IMR-90 (cell line): ENCODE results near the gene UNC13B. TPM values are rescaled to one million over a fixed set of nuclear protein-coding genes. Genes with fewer than 3 reads are reported as not detected.

ENCODE experiments used
- ATAC-seq: fragments of 200-7000 bp; cut with Tn5 transposase; 2 replicates; pipeline ENCODE4 v1.9.1; 2020; ENCODE audit warnings: low read depth, mild to moderate bottlenecking, moderate library complexity
- BruUV-seq: library from RNA; stranded (reverse); fragments of 400-500 nt; replicated peaks from 2 replicates; lab custom pipeline; 2021; lab: Mats Ljungman, UMichigan
- CTCF ChIA-PET: fragments of 300-600 bp; formaldehyde crosslinking; extraction: SDS; loops from one replicate; lab custom pipeline; 2021; ENCODE audit warnings: antibody characterized with exemption; lab: Yijun Ruan, JAX
- POLR2A ChIA-PET: fragments of 300-600 bp; sonication (Branson Sonifier 250); formaldehyde crosslinking; loops from one replicate; lab custom pipeline; 2022; ENCODE audit warnings: antibody characterized with exemption; ENCODE audit not compliant: unreplicated experiment; lab: Charles Lee
- DNase-seq: peaks from one replicate; pipeline ENCODE4 v3.0.0; 2013
- H2AFZ ChIP-seq: replicated peaks from 2 replicates; pipeline ENCODE3; 2013; ENCODE audit warnings: low read length, mild to moderate bottlenecking; ENCODE audit not compliant: poor library complexity
- H2AK5ac ChIP-seq: 2 replicates; pipeline ENCODE4 v1.6.1; 2013; ENCODE audit warnings: low read depth, low read length, inconsistent platforms
- H2AK9ac ChIP-seq: replicated peaks from 2 replicates; pipeline ENCODE3; 2013; ENCODE audit warnings: mild to moderate bottlenecking, low read depth, low read length, moderate library complexity; ENCODE audit not compliant: poor library complexity
- H2BK120ac ChIP-seq: 2 replicates; pipeline ENCODE4 v1.6.1; 2013; ENCODE audit warnings: low read depth, low read length, inconsistent platforms
- H2BK15ac ChIP-seq: 3 replicates; pipeline ENCODE4 v1.6.1; 2013; ENCODE audit warnings: low read depth, low read length, inconsistent platforms
- H2BK20ac ChIP-seq: 2 replicates; pipeline ENCODE4 v1.6.1; 2013; ENCODE audit warnings: low read depth, mild to moderate bottlenecking, inconsistent platforms, low read length, moderate library complexity
- H2BK5ac ChIP-seq: 2 replicates; pipeline ENCODE4 v1.6.1; 2013; ENCODE audit warnings: mild to moderate bottlenecking, low read depth, low read length, inconsistent platforms; ENCODE audit not compliant: poor library complexity, severe bottlenecking
- H3K14ac ChIP-seq: replicated peaks from 2 replicates; pipeline ENCODE4 v1.6.1; 2013; ENCODE audit warnings: low read depth, low read length, inconsistent platforms
- H3K18ac ChIP-seq: 2 replicates; pipeline ENCODE4 v1.6.1; 2013; ENCODE audit warnings: low read depth, low read length, control low read depth
- H3K23ac ChIP-seq: 2 replicates; pipeline ENCODE4 v1.6.1; 2013; ENCODE audit warnings: low read depth, low read length, inconsistent platforms
- H3K27ac ChIP-seq: 2 replicates; pipeline ENCODE4 v1.5.1; 2013; ENCODE audit warnings: mild to moderate bottlenecking, control low read depth, low read length; ENCODE audit not compliant: insufficient read depth
- H3K27me3 ChIP-seq: 2 replicates; pipeline ENCODE4 v1.6.1; 2013; ENCODE audit warnings: low read length; ENCODE audit not compliant: control insufficient read depth, insufficient read depth
- H3K36me3 ChIP-seq: 2 replicates; pipeline ENCODE4 v1.6.1; 2013; ENCODE audit warnings: low read length, mixed read lengths; ENCODE audit not compliant: control insufficient read depth, insufficient read depth
- H3K4ac ChIP-seq: 2 replicates; pipeline ENCODE4 v1.6.1; 2013; ENCODE audit warnings: low read depth, low read length, inconsistent platforms
- H3K4me1 ChIP-seq: 2 replicates; pipeline ENCODE4 v1.6.1; 2013; ENCODE audit warnings: low read length, mixed read lengths; ENCODE audit not compliant: control insufficient read depth, insufficient read depth
- H3K4me2 ChIP-seq: 2 replicates; pipeline ENCODE4 v1.6.1; 2013; ENCODE audit warnings: low read depth, mild to moderate bottlenecking, control low read depth, low read length, moderate library complexity
- H3K4me3 ChIP-seq: 2 replicates; pipeline ENCODE4 v1.5.1; 2013; ENCODE audit warnings: low read depth, mild to moderate bottlenecking, control low read depth, low read length, moderate library complexity; ENCODE audit not compliant: insufficient read depth
- H3K56ac ChIP-seq: 2 replicates; pipeline ENCODE4 v1.6.1; 2013; ENCODE audit warnings: low read length, inconsistent platforms; ENCODE audit not compliant: insufficient read depth; ENCODE audit errors: extremely low read depth
- H3K79me1 ChIP-seq, 2 experiments: 2 replicates each; pipeline ENCODE4 v1.6.1; 2013; ENCODE audit warnings: low read length in 2 of 2, inconsistent platforms in 1 of 2, low read depth in 1 of 2
- H3K9ac ChIP-seq: 2 replicates; pipeline ENCODE4 v1.6.1; 2013; ENCODE audit warnings: low read depth, low read length, control low read depth
- H3K9me1 ChIP-seq: 2 replicates; pipeline ENCODE4 v1.6.1; 2013; ENCODE audit warnings: low read length, inconsistent platforms; ENCODE audit not compliant: insufficient read depth
- H3K9me3 ChIP-seq: 2 replicates; pipeline ENCODE4 v1.6.1; 2013; ENCODE audit warnings: low read length; ENCODE audit not compliant: control insufficient read depth, insufficient read depth
- H4K20me1 ChIP-seq: 2 replicates; pipeline ENCODE4 v1.6.1; 2013; ENCODE audit warnings: low read length, inconsistent platforms; ENCODE audit not compliant: insufficient read depth
- H4K5ac ChIP-seq: 2 replicates; pipeline ENCODE4 v1.6.1; 2013; ENCODE audit warnings: mild to moderate bottlenecking, low read depth, low read length, control low read depth
- H4K8ac ChIP-seq, 2 experiments: 2 replicates each; pipeline ENCODE4 v1.6.1; 2013; ENCODE audit warnings: low read depth in 2 of 2, low read length in 2 of 2, control low read depth in 1 of 2, inconsistent platforms in 1 of 2
- H4K91ac ChIP-seq: 2 replicates; pipeline ENCODE4 v1.6.1; 2013; ENCODE audit warnings: low read depth, low read length, inconsistent platforms; ENCODE audit not compliant: insufficient read depth
- RFX5 ChIP-seq: IDR thresholded peaks from 2 replicates; pipeline ENCODE4 v1.8.0; 2012; ENCODE audit warnings: low read depth, mild to moderate bottlenecking, low read length, moderate library complexity
- WGBS, 2 experiments: methylation state at CpG; one replicate each; pipeline versions ENCODE4 v1.1.5 to v1.1.7; 2013; ENCODE audit warnings: missing lambda C conversion rate in 2 of 2; ENCODE audit not compliant: insufficient read length in 1 of 2; ENCODE audit errors: extremely low coverage in 2 of 2; 5-methylcytosine and 5-hydroxymethylcytosine counted together
- dilution Hi-C: fragments of 300-500 bp; cut with HindIII; formaldehyde crosslinking; loops from one replicate; pipeline ENCODE4 v1.14.3; 2018; ENCODE audit warnings: low sequenced_read_pairs; ENCODE audit not compliant: unreplicated experiment
- in situ Hi-C: fragments of 300-500 bp; cut with MboI; formaldehyde crosslinking; loops from 3 replicates; pipeline ENCODE4 v1.14.3; 2019; ENCODE audit warnings: low sequenced_read_pairs, inconsistent platforms, mixed read lengths
- intact Hi-C: fragments of 100-400 bp; cut with micrococcal nuclease; formaldehyde crosslinking; loops from 2 replicates; pipeline ENCODE4 v1.10.0; 2022
- polyA plus RNA-seq, 3 experiments: library from polyadenylated mRNA; depleted of rRNA; stranded (reverse); fragments of >200 nt; gene quantifications; 2 replicates each; pipeline ENCODE4 v1.2.3, GENCODE V29; 2012; ENCODE audit warnings: low replicate concordance in 1 of 3
- total RNA-seq: library from RNA; depleted of rRNA; stranded (reverse); fragments of >200 nt; gene quantifications from 2 replicates; pipeline ENCODE4 v1.2.3, GENCODE V29; 2012

The UNC13B gene
- total and polyA plus RNA-seq, 2 of the 4 experiments (the other 2 are of a cell fraction): 7.5 to 14.3 TPM

DNA sequence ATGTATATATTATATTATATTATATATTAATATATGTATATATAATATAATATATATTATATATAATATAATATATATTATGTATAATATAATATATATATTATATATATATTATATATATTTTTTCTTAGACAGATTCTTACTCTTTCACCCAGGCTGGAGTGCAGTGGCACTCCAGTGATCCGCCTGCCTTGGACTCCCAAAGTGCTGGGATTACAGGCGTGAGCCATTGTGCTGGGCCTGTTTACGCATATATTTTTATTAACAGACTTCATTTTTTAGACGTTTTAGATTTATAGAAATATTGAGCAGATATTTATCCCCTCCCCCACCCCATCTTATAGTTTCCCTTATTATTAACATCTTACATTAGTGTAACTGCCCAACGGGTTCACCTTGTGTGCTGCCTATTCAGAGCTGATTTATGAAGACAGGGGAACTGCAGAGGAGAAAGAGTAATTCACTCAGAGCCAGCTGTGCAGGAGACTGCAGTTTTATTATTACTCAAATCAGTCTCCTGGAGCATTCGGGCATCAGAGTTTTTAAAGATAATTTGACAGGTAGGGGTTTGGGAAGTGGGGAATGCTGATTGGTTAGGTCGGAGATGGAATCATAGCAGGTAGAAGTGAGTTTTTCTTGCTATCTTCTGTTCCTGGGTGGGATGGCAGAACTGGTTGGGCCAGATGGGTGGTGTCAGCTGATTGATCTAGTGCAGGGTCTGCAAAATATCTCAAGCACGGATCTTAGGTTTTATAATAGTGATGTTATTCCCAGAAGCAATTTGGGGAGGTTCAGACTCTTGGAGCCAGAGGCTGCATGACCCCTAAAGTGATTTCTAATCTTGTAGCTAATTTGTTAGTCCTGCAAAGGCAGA, 93.4 kb downstream of the UNC13B start:
- in situ Hi-C loops (no loop called here), intact Hi-C loops (no loop called here), dilution Hi-C loops (no loop called here)
- ATAC-seq (no peak), DNase-seq (no peak)
- no peak overlapping the region for H2BK120ac ChIP-seq
- 86% methylated on average over 1 of the region's 8 CpGs; no CpG with 5 or more reads in 1 of the 2 experiments for WGBS, 2 experiments
- no peak overlapping the region for H3K4ac ChIP-seq
- ChIA-PET POLR2A (no interaction called here), CTCF (interaction anchor here (0.6 to 1.0 kb wide), 2 partner anchors 95 to 138 kb away, joined by 3 to 4 read pairs; no protein-coding TSS in a partner anchor)
- H3K4me3 ChIP-seq: no peak overlapping the region
- H3K27ac ChIP-seq: no peak overlapping the region
- H3K4me1 ChIP-seq: no peaks in the 10 kb centered on the region
- H3K36me3 ChIP-seq: no peaks in the 10 kb centered on the region
- H3K23ac ChIP-seq: no peak overlapping the region
- H3K14ac ChIP-seq: no peak overlapping the region
- no peak overlapping the region for H3K9ac ChIP-seq
- no peaks in the 10 kb centered on the region for H4K20me1 ChIP-seq
- H2BK20ac ChIP-seq: no peak overlapping the region
- H2BK15ac ChIP-seq: no peak overlapping the region
- H3K18ac ChIP-seq: no peak overlapping the region
- no peak overlapping the region for H4K8ac ChIP-seq
- no peaks in the 10 kb centered on the region for H3K9me1 ChIP-seq
- no peak overlapping the region for H3K56ac ChIP-seq
- no peak overlapping the region for H2AK5ac ChIP-seq
- no peak overlapping the region for H2AFZ ChIP-seq
- H3K79me1 ChIP-seq: no peaks in the 10 kb centered on the region
- no peak overlapping the region for H3K4me2 ChIP-seq
- H2AK9ac ChIP-seq: no peak overlapping the region
- no peak overlapping the region for H4K91ac ChIP-seq
- no peak overlapping the region for H4K5ac ChIP-seq
- no peaks in the 10 kb centered on the region for H3K9me3 ChIP-seq
- H3K27me3 ChIP-seq: no peaks in the 10 kb centered on the region
- no peak for TF ChIP-seq RFX5
- BruUV-seq: no TSS peak
- no peak overlapping the region for H2BK5ac ChIP-seq
